ENCODE data around the gene SRMS.
"Not testable (repeated sequence)": the region's sequence is repeated elsewhere in the genome, so short reads cannot be mapped to it uniquely, and the experiment has no call there.

Gene SRMS

DNA sequence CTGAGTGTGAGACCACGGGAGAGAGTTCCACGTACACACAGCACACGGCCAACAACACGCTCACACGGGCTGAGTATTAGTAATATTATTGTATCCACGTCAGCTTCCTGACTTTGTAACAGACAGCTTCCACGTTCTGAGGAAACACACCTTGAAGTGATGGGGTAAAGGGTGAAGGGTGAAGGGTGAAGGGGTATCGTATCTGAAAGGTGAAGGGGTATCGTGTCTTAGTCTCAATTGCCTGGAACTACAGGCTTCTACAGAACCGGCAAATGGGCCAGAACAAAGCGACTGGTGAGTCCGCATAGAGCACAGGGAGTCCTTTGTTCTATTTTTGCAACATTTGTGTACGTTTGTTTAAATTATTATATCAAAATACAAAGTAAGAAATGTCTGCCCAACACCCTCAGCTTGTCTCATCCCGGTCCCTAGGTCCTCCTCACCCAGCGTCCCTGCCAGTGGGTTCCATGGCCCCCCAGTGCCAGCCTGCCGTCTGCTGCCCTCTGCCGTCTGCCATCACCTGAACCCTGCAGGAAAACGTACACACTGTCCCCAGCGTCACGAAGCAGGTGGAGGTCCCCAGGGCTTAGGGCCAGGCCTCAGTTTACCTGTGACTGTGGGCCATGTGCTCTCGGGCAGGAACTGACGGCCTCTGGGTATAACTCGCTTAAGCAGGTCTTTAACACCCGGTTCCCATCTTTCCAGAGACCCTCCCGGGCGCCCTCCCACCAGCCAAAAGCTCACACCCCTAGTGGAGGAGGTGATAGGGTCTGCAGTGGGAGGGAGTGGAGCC, 30.9 kb upstream of the SRMS start:
- DNase-seq, result no peak

DNA sequence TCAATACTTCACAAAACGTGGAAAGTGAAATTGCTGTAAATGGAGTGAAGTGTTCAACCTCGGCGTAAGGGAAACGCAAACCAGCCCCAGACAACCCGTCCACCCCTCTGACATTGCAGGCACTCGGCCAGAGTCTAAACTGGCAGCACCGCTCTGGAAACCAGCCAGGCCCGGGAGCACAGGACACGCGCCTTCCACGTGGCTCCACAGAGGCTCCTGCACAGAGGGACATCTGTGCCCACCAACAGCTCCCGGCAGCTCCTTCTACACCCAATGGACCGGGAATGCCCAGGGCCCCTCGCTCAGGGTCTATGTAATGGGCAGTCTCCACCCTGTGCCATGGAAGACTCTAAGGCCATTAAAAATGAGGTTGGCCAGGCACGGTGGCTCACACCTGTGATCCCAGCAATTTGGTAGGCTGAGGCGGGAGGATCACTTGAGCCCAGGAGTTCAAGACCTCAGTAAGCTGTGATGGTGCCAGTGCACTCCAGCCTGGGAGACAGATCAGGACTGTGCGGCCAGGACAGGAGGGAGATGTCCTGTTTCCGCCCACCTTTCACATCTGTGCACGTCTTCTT, 29.9 kb upstream of the SRMS start:
- no peak for DNase-seq

DNA sequence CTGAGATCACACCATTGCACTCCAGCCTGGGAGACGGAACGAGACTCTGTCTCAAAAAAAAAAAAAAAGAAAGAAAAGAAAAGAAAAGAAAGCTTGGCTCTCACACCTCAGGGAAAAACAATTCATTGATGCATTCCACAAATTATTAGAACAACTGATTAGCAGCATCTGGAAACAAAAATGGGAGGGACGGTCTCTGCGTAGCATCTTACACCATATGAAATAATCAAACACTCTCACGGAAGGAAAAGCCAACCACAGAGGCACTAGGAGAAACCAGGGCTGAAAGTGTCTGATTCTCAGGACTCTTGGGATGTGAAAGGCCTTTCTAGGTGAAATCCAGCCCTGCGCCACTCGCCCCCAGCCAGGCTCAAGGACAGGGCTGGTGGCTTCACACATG, 28.8 kb upstream of the SRMS start:
- no peak for DNase-seq

DNA sequence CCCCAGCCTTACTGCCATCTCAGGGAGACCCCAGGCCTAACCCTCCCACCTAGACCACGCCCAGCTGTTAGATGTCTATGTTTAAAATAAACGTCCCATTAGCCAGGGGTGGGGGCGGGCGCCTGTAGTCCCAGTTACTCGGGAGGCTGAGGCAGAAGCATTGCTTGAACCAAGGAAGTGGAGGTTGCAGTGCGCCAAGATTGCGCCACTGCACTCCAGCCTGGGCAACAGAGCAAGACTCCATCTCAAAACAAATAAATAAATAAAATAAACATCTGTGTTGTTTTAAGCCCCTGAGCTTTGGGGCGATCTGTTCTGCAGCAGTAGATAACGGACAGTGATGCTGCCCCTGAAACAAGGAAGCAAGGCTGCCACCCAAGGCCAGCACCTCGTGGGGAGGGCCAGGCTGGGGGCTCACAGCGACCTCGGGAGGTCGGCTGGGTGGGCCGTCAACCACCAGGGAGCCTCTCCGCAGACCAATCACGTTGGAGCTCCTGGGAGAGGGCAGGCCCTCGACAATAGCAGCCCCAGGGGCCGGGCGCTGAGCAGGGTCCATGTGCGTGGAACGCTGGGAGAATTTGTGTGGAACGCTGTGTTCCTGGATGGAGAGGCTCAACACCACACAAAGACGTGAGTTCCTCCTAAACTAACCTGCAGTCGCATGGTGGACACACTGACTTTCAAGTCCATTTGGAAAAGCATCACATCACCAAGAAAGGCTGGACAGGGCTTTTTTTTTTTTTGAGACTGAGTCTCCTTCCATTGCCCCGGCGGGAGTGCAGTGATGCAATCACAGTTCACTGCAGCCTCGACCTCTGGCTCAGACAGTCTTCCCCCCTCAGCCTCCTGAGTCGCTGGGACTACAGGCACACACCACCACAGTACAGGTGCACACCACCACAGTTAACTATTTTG, 27.5 kb upstream of the SRMS start:
- DNase-seq, result no peak

DNA sequence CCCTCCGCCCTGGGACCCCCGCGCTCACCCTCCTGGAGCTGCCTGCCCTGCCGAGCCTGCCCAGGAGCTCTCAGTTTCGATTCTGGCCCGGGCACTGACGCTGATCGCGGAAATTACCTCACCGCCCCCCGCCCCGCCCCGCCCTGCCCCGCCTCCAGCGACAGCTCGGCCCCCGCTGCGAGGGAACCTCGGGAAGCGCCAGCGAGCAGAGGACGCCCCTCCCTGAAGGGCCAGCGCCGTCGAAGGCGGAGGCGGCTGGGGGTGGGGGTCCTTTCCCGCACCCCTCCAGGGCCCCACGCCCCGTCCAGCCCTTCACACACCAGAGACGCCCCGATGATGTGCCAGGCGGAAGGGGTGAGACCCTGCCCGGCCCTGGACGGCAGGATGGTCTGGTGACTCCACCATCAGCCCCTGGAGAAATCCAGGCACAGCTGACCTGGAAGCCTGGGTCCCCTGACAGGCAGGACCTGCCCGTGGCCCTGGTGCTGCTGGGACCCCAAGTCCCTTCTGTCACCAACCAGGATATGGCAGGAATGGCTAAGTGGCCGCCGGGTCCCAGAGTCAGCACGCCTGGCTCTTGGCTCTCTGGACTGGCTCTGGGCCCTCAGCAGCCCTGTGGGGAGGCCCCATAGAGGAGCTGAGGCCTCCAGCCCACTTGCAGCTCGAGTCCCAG, 26.7 kb upstream of the SRMS start, which contains the start of gene HELZ2:
HELZ2 (minus strand) TSS at position 84 of the 673 bp plus-strand sequence. CDS start 1,854 bp downstream, outside the sequence.
- peak; percentile 64 for DNase-seq

DNA sequence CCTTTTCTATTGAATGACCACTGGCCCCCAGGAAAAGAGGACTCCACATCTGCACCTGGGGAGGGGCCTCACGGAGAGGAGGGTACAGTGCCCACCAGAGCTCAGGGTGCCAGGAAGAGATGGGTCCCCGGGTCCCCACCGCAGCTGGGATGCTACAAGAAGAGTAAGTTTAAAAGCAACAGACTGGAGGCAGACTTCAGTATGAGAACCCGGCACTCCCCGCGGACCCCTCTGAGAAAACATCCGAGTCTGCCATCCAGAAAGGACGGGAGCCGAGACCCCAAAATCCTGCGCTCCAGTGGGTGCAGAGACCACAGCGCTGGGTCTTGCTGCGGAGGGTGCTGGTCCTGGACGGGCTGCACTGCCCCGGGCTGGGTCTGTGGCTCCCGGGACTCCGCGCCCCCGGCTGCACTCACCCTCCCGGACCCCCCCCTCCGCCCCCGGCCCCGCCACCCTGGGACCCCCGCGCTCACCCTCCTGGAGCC, 26.1 kb upstream of the SRMS start:
- no peak for DNase-seq

- DNase-seq, result no peak
Measured at GRCh38 chr20:63572788-63573646, 25.5 kb upstream of the SRMS start.

- no peak for DNase-seq
Measured at GRCh38 chr20:63572071-63572787, 24.7 kb upstream of the SRMS start.

GRCh38 chr20:63571087-63571478, 23.5 kb upstream of the SRMS start:
- not testable (repeated sequence) for DNase-seq

DNA sequence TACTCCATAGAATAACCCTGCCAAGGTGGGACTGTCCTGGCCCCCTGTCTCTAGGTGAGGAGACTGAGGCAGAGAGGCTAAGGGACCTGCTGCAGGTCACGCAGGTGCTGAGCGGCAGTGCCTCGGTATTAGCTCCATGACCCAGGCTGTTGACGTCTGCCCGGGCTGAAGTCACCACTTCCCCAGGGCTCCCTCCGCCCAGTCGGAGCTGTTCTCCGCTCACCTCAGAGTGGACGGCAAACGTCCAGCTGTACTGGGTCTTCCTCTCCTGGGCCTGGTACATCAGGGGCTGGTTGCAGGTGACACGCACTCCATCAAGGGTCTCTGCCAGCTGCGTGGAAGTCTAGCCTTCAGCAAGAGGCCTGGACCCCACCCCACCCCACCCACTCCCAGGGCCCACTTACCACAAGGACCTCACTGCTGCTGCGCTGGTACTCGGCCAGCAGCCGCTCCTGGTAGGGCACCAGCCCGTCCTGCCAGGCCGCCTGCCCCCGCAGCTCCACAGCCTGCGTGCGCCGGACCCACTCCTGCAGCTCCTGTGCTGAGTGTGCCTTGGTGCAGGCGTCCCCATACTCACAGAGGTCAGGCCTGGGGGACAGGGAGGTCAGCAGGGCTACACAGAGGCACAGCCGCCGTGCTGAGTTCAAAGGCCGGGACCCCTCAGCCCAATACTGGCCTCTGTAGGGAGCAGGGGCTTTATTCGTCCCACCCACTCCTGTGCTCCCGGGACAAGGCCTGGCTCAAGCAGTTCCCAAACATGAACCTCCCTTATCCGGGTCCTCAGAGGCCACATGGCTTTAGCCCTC, 22.9 kb upstream of the SRMS start:
- DNase-seq, result no peak

- DNase-seq, result no peak
Measured at GRCh38 chr20:63568986-63569949, 21.7 kb upstream of the SRMS start.

- no peak for DNase-seq
Measured at GRCh38 chr20:63568170-63568981, 20.8 kb upstream of the SRMS start.

GRCh38 chr20:63567386-63568169, 20.0 kb upstream of the SRMS start:
- peak; percentile 69 for DNase-seq

DNA sequence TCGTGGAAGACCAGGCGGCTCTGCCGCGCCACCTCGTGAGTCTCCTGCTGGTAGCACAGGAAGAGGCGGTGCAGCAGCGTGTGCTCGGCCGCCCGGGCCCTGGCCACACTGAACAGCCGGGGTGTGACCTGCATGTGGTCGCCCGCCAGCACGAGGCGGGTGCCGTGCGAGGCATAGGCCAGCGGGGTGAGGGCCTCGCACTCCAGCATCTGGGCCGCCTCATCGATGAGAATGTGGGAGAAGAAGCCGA, 19.5 kb upstream of the SRMS start:
- DNase-seq, result no peak

- DNase-seq, result no peak
Measured at GRCh38 chr20:63566395-63567135, 19.0 kb upstream of the SRMS start.

DNA sequence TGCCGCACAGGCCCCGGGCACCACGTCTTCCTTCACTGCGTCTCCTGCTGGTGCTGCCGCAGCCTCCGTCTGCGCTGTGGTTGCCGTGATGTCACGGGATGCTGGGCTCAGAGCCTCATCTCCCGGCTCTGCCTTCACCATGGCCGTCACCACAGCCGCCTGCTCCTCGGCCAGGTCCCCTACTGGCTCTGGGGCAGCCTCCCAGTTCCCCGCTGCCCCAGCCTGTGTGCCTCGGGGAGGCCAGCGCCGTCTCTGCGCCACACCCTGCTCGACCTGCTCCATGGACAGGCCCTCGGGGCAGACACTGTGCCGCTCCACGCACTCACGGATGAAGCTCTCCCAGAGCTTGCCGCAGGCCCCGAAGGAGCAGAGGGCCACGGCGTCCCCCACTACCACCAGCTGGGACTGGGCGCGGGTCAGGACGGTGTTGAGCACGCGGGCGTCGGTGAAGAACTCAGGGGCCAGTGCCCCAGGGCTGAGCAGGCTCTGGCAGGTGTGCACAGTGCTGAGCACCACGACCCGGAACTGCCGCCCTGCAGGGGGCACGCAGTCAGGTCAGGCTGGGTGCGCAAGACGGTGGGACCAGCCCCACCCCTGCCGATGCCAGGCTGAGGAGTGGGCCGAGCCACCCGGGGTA, 18.3 kb upstream of the SRMS start:
- no peak for DNase-seq
